ENCODE results near the gene AP5Z1.

GRCh38 chr7:4815121-4815520 is 39.7 kb downstream of the AP5Z1 start:
- TF ChIP-seq EZH2 (IDR thresholded peaks at IDR 0.05) (no peak), POLR2AphosphoS5 (IDR thresholded peaks at IDR 0.05; ENCODE audit: borderline replicate concordance, low read depth, low read length) (no peak)

Measured in SK-N-MC (cell line).